ENCODE results near the gene LRCH4. TPM values are rescaled to one million over a fixed set of nuclear protein-coding genes. Genes with fewer than 3 reads are reported as not detected.
A peak's percentile ranks its signal among the peaks of the same experiment; 100 is the strongest.

Gene LRCH4
- total and polyA plus RNA-seq, 2 of the 13 experiments (the other 11 are each of a cell fraction or from before 2014, with no cell fraction given), result 7.0 to 9.3 TPM

GRCh38 chr7:100580466-100581283 lies 5.3 kb downstream of the LRCH4 start:
- H4K20me1 ChIP-seq (ENCODE audit: insufficient read depth, low read length), result peaks cover 6% of the 10 kb centered on the region; the same call in 1 of the 2 replicates
- ChIA-PET POLR2A (interaction anchor here (1.6 kb wide), 1 partner anchor 9 kb away, joined by 8 read pairs; no protein-coding TSS in a partner anchor), CTCF (ENCODE audit: low intra/inter-chr PET ratio, low total read pairs) (no interaction called here)
- FAIRE-seq, result peak; percentile 67
- ATAC-seq, result no peak
- 86% methylated on average over 11 of the region's 11 CpGs for WGBS (ENCODE audit: low lambda C conversion rate)
- peaks cover 20% of the 10 kb centered on the region for H3K4me1 ChIP-seq (ENCODE audit: insufficient read depth, low read length)
- no peak overlapping the region for H3K9ac ChIP-seq (ENCODE audit: insufficient read depth, low read depth, low read length)
- peaks cover 13 to 30% of the 10 kb centered on the region in 2 experiments; a peak in 4 of 5 replicates for H3K36me3 ChIP-seq (replicated peaks in 1 of 2; ENCODE audit: control insufficient read depth in 1 of 2, insufficient read depth in 2 of 2, low read length in 2 of 2)
- no peak overlapping the region for H3K4me2 ChIP-seq (ENCODE audit: low read depth, low read length)
- TSS peak; percentile 46 for BruUV-seq (replicated peaks)
- peaks cover 6% of the 10 kb centered on the region for H3K79me2 ChIP-seq (ENCODE audit: insufficient read depth, low read length)
- no peaks in the 10 kb centered on the region; a peak in 1 of 5 replicates for H3K27me3 ChIP-seq (ENCODE audit: control insufficient read depth in 1 of 2, insufficient read depth in 2 of 2, low read length in 2 of 2)
- no peak for DNase-seq (ENCODE audit: low spot score)
- intact Hi-C loops (cut with micrococcal nuclease; ENCODE audit: unreplicated experiment), result no loop called here
- H3K27ac ChIP-seq (ENCODE audit: extremely low read length, insufficient read depth, low read length), result no peak overlapping the region
- no peak overlapping the region for H2AFZ ChIP-seq (ENCODE audit: low read length)
- in situ Hi-C loops (cut with HindIII; ENCODE audit: extremely low pct_ligation_motif_present, low pct_unique_long_range_greater_than_20kb), result no loop called here
- H3K4me3 ChIP-seq (replicated peaks in 1 of 3; ENCODE audit: insufficient read depth in 1 of 3, low read depth in 2 of 3, low read length in 3 of 3), result no peak overlapping the region
- no peaks in the 10 kb centered on the region for H3K9me3 ChIP-seq (ENCODE audit: low read length)
- TF ChIP-seq POLR2AphosphoS2 (IDR thresholded peaks at IDR 0.05; ENCODE audit: low read depth, low read length) (peak; percentile 81; the same call in 1 of the 2 replicates), IKZF1 (IDR thresholded peaks at IDR 0.05) (0 out of 2 replicates have a peak, but pooled peaks have one; percentile 80), ZFP82 (CRISPR knock-in tag; IDR thresholded peaks at IDR 0.05; ENCODE audit: borderline replicate concordance) (no peak), SIX1 (CRISPR knock-in tag; IDR thresholded peaks at IDR 0.05; ENCODE audit: borderline replicate concordance) (no peak), ZNF207 (IDR thresholded peaks at IDR 0.05; ENCODE audit: borderline replicate concordance) (peak; percentile 74; the same call in 1 of the 2 replicates), ZFP41 (CRISPR knock-in tag; IDR thresholded peaks at IDR 0.05; ENCODE audit: borderline replicate concordance) (no peak), ERF (CRISPR knock-in tag; IDR thresholded peaks at IDR 0.05) (no peak), SATB2 (CRISPR knock-in tag; IDR thresholded peaks at IDR 0.05) (no peak), MNT (IDR thresholded peaks at IDR 0.05) (peak; percentile 91), ARNTL (CRISPR knock-in tag; IDR thresholded peaks at IDR 0.05) (no peak), BCL6 (CRISPR knock-in tag; IDR thresholded peaks at IDR 0.05) (no peak), NBN (conservative IDR thresholded peaks at IDR 0.05) (peak; percentile 85; the same call in 1 of the 2 replicates), KAT7 (CRISPR knock-in tag; IDR thresholded peaks at IDR 0.05; ENCODE audit: borderline replicate concordance) (no peak), AHR (CRISPR knock-in tag; IDR thresholded peaks at IDR 0.05) (no peak), TARDBP (CRISPR knock-in tag; IDR thresholded peaks at IDR 0.05) (no peak), DBP (CRISPR knock-in tag; IDR thresholded peaks at IDR 0.05; ENCODE audit: not compliant biosample characterization) (no peak), CEBPZ (IDR thresholded peaks at IDR 0.05; ENCODE audit: low read length) (no peak), ZNF737 (CRISPR knock-in tag; IDR thresholded peaks at IDR 0.05; ENCODE audit: borderline replicate concordance) (no peak), ZNF788 (CRISPR knock-in tag; IDR thresholded peaks at IDR 0.05; ENCODE audit: borderline replicate concordance) (no peak)

Measured in HepG2 (cell line).